Stimulated activated CD4-positive, alpha-beta T cell treated with anti-CD3 and anti-CD28 coated beads, Interleukin-2, amount 100 ng/mL, for 4 hours (primary cell): Measurements from ENCODE around the gene SREK1IP1.

Source experiments
- DNase-seq: peaks from one replicate; pipeline ENCODE4 v3.0.0-alpha.2; 2020; ENCODE audit warnings: low read depth

SREK1IP1 gene

DNA sequence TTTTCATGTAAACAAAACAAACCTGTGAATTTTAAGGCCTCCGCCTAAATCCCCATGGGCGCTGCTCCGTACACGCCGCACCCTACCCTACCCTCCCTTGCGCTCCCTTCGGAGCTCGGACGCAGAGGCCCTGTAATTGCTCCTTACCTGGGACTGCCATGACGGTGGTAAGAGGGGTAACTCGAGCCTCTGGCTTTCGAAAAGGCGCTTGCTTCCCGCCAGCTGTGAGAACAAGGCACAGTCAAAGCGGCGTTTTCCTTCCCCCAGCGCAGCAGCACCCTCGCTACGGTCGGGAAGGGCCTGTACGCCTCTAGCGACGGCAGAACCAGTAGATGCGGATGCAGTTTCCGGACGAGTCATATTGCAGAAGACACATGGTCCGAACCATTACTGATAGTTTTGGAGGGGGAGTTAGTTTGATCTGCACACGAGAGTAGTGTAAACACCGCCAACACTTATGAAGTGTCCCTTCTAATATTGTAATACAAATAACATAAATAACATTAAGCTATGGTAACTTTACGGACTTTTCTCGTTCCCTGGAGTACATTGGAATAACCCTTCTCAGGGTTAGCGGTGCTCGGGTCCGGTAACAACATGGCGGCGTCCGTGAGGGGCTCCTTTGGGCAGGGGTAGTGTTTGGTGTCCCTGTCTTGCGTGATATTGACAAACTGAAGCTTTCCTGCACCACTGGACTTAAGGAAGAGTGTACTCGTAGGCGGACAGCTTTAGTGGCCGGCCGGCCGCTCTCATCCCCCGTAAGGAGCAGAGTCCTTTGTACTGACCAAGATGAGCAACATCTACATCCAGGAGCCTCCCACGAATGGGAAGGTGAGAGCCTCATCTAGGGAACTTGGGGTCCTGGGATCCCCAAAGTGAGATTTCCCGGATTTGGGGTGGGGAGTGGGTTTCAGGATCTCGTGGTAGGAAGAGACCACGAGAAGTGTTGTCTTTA is at the start of gene SREK1IP1, which contains the start of gene CWC27:
TSS of gene SREK1IP1 (minus strand) at position 334 of the 955 bp plus-strand sequence. CDS start at position 160, 174 bp downstream.
TSS of gene CWC27 (plus strand) at position 573 of the 955 bp plus-strand sequence. CDS start at position 790, 217 bp downstream.
- DNase-seq, result peak; percentile 69

DNA sequence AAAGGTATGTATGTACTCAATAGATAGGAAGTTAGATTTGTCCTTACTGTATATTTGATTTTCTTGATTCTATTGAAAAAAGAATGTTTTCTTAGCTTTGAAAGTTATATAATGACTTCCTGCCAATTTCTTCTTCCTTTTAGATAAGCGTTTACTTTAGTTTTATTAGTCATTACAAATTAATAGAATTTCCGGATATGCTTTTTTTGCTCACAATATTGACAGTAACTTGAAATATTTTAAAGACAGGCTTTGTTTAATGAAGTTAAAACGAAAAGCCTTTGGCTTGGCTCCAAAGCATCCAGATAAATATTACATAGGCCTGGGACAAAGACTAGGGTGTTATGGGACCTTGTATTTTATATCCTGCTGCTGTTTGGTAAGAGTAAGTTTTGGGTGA is 49.8 kb upstream of the SREK1IP1 start:
- no peak for DNase-seq

DNA sequence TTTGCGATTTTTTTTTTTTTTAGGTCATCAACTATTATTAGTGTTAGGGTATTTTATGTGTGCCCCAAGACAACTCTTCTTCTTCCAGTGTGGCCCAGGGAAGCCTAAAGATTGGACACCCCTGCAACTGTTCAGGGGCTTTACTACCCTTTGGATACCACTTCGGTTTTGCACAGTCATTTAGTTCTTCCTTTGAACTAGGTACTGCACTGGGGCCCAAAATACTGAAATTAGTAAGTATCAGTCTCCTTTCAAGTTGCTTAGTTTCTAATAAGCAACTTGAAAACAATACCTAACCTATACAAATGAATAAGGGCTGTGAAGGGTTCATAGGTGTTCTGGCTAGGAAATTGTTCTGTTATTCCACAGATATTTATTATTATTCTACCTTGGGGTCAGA is 45.6 kb upstream of the SREK1IP1 start:
- DNase-seq, result no peak

DNA sequence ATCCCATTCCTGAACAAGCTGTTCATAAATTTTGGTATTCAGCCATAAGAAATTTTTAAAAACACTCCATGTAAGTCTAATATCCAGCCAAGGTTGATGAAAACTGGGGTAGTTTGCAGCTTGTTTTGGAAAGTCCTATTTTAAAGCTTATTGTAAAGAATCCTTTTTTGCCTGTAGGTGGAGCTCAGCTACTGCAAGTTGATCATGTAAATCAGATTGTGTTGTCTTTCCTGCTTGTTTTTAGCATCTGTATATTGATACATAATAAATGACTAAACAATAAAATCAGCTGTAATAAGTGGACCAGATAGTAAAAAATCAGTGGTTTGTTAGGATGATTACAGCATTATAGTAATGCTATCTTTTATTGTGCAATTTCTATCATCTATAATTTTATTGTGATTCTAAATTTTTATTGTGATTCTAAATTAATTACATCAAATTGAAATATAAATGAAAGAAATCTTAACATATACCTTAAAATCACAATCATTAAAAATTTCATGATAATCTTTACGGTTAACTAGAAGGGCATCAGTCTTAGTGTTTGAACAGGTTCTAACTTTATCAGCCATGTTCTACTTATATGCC is 42.7 kb upstream of the SREK1IP1 start:
- DNase-seq, result no peak

DNA sequence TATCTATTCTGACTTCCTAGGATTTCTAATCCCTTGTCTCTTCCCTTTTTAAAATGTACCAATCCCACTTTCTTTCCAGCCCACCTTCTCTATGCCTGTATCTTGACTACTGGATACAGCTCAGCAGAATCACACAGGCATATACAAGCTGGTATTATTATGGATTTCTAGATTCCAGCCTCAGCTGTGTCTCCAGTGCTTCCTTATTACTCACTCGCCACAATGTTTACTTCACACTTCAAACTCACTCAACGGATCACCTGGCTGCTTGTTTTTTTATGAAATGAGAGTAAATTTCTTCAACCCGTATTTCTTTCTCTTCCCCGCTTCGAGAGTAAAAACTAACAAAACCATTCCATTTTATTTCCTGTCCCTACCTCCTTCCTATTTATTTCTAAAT is 39.0 kb upstream of the SREK1IP1 start:
- no peak for DNase-seq

DNA sequence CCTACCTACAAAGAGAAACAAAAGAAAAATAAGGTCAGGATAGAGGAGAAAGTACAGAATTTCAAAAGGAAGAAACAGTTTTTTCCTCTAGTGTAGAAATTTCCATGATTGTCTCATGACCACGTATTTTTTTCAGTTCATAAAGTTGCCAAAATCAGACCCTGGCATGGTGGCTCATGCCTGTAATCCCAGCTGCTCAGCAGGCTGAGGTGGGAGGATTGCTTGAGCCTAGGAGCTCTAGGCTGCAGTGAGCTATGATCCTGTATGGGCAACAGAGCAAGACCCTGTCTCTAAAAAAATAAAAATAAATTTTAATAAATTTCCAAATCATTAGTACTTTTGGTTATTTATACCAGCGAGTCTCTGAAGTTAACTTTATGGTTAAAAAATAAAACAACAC is 38.0 kb upstream of the SREK1IP1 start:
- DNase-seq, result no peak

DNA sequence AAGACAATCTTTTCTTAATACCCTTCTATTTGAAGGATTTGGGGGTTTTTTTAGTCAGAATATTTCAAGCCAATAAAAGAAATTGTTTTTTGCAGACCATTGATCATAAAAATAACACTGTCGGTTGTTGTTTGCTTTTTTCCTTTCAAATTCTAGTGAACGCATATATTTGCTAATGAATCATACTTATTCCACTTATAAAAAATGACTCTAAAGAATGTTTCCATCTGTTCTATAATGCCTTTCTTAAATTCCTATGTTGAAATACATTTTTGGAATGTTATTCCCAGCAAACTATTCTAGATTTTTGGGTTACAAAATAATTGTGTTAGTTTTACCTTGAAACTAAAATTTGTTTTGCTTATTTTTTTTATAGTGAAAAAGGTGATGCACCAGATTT is 32.4 kb upstream of the SREK1IP1 start:
- DNase-seq, result no peak

DNA sequence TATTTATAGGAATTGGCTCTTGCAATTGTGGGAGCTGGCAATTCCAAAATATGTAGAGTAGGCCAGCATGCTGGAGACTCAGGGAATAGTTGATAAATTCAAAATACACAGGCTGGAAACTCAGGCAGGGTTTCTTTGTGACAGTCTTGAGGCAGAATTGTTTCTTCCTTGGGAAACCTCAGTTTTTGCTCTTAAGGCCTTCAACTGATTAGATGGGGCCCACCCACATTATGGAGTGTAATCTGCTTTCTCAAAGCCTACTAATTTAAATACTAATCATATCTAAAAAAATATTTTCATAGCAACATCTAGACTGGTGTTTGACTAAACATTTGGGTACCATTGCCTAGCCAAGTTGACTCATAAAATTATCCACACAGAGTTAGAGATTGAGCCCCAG is 27.8 kb upstream of the SREK1IP1 start:
- no peak for DNase-seq

DNA sequence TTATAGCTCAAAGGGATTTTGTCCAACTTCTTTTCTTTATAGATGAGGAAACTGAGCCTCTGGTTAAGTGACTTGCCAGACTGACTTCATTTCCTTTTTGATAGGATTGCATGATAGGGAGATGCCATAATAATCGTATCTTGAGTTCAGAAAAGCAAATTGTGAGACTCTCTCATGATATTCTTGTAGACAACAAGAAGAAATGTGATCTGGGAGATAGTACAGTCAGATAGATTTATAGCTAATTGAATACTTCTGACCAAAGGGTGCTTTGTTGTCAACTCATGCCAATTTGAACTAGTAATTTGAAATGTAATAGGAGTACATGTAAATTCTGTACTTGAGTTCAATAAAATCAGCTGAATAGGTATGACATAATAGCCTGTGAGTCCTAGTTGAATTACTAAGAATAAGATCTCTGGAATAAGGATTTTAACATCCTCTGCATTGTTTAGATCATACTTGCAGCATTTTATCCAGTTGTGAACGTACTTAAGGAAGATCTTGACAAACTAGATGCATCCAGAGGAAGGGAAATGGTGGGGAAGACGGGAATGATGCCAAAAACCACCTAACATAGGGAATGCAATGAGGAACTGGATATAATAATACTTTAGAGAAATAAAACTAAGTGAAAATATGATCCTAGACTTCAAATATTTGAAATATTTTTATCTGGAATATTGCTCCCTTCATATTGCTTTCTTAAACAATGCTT is 25.7 kb upstream of the SREK1IP1 start:
- no peak for DNase-seq

DNA sequence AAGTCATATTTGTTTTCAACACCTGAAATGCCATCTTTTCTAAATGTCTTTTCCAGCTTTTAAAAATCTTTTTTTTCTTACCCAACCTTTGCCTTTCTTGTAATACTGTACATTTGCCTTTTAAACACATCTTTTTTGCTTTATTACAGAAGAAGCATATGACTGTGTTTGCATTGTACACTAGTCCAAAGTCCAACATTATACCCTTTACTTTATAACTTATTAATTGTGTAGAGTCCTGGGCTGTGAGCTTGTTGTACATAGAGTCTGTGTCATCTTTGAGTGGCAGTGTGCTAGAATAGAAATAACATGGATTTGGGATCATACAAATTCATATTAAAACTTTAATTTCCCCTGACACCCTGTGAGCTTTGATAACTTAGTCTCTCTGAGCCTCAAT is 24.0 kb upstream of the SREK1IP1 start:
- no peak for DNase-seq

DNA sequence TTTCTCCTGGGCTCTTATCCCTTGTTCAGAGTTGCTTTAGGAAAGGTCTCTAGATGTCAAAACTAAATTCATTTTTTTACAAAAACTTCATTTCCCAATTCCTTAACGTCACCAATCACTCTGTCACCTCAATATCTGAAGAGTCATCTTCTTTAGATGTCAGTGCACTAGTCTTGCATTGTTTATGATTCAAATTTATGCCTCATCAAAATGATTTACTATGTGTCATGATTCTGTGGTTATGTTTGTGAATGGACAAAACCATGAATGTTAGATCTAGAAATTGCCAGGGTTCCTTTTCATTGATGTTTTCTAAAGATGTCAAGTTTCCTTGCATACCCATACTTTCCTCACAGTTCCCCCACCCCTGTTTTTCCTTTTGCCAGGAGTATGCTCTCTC is 21.7 kb upstream of the SREK1IP1 start:
- no peak for DNase-seq

DNA sequence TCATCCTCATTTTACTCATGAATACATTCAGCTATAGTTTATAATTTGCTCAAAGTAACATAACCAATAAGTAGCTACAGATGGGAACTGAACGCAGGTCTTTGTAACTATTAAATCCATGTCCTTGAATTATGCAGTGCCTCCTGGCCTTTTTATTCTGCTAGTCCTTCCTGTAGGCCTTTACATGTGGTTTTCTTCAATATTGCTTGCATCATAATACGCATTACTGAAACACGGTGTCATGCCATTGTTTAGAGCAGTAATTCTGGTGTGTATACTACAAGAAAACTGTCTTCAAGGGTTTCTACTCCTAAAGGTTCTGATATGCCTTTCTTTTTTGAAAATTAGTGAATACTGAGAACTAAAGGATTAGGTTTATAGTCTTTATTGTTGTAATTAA is 21.0 kb upstream of the SREK1IP1 start:
- DNase-seq, result no peak

DNA sequence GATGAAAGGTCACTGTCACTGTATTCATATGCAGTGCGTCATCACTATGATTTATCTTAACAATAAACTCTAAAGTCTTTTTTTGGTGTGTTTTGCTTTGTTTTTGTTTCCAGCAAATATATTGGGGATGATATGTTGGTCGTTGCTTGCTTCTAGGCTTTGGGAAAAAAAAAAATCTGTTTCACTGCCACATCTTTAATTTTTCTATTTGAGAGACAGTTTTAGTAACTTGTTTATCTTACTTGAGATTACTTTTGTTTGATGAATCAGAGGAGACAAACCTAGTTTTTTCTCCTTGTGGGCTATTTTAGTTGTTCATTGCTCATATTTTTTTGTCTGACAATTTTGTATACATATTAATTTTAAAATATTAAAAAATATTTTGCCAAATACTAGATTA is 19.7 kb upstream of the SREK1IP1 start:
- DNase-seq, result no peak

DNA sequence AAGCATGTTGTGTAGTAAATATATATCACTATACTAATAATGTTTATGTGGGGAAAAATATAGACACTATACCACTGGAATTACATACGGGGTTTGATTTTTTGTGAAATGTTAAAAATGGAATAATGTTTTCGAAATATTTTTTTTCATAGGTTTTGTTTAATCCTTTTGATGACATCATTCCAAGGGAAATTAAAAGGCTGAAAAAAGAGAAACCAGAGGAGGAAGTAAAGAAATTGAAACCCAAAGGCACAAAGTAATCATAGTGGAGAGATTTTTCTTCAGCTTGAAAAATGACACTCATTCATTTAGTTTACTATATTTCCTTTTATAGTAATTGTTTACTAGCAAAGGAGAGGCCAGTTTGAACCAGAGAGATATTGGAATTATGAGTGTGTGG is 17.9 kb upstream of the SREK1IP1 start:
- DNase-seq, result no peak

DNA sequence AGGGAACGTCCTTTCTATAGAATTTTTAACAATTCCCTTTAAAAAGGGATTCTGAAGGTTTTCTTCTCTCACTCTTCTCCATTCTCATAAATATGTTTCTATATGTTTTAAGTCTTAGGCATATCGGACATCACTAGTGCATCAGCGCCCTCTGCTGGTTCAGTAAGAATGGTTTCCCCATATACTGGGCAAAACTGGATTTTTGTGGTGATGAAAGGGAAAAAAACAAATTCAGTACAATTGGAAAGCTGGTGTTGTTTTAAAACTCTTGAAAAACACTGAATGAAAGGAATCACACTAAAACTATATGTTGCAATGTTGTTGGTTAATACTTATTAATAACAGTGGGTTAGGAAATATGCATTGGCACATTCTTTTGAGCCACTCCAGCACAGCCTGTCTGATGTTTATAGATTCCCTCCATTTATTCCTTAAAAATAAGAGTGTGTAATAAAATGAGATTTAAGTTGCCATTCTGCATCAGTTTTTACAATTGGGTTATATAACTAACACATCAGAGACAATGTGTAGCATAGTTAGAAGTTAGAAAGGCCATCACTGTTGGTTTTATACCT is 16.0 kb upstream of the SREK1IP1 start:
- DNase-seq, result peak; percentile 59

DNA sequence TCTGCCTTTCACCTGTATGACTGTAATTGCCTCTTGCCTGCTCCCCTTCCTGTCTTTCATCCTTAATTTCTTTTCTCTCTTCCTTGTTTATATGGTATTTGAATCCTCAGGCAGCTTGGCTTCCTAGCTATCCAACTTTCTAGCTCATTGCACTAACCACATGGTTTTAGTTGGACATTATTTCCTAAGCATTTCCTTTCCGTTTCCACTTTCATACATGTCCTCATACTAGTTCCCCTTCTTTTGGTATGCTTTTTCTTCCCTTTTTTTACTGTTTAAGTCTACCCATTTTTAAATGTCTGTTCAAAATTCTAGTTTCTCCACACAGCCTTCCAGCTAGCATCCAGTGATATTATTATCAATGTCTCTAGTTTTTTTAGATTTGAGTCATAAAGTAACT is 6.8 kb upstream of the SREK1IP1 start:
- DNase-seq, result no peak

DNA sequence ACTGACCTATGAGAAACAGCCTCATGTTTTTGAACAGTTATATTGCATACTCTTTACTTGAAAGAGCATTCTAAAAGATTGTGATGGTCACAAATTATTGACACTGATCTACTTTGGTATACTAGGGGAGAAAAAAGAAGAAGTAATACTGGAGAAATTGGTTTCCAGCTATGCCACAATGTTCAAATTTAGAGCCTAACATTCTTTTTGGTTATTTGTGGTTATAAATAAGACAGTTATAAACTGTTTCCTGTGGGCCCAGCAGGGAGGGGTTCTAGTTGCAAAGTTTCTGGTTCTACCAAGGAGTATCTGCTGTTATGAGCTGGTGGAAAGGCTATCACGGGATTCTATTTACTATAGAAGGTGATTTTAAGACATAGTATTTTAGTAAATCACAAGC is 5.0 kb upstream of the SREK1IP1 start:
- DNase-seq, result no peak

DNA sequence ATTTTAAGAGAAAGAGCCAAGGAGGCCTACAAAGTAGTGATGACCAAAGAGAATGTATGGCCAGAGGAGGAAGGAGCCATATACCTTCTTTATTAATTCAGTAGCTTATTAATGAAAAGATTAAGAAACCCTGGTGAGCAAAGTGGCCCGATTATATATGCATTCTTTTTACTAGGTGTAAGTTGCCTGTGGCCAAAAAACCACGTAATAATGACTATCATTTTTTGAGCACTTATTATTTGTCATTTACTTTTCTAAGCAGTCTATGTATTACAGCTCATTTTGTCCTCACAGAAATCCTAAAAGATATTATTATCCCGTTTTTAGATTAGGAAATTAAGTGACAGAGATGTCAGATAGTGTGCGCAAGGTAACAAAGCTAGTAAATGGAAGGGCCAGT is 3.2 kb upstream of the SREK1IP1 start:
- no peak for DNase-seq

DNA sequence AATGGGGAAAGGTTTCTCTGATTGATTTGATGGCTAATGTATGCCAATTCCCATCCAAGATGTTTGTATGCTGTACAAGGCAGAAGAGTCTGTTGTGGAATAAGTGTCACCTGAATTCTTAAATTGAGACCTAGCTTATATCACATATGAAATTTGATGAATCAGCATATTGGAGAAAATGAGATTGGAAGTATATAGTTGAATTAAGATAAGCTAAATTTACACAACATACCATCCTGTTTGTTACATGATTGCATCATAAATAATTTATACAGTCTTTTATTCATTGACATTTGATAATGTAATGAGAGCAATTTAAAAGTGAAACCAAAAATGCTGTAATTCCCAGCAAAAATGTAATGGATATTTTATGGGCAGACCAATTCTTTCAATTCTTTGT is 1.4 kb upstream of the SREK1IP1 start:
- DNase-seq, result no peak

DNA sequence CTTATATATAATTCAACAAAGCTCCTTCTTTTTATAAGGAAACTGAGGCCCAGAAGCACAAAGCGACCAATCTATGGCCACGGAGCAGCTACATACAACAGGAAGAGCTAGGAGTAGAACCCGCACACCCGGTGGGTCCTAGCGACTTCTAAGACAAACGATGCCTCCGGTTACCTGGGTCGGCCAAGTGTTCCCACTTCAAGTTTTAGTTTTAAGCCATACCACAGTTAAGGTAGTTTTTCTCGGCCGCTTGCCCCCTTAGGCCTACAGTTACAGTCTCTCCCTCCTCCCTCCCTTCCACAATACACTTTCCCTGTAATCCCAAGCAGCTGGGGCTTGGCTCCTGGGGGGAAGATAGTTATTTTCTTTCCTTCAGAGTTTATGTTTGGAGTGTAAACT is 533 bp downstream of the SREK1IP1 start:
- DNase-seq, result no peak

DNA sequence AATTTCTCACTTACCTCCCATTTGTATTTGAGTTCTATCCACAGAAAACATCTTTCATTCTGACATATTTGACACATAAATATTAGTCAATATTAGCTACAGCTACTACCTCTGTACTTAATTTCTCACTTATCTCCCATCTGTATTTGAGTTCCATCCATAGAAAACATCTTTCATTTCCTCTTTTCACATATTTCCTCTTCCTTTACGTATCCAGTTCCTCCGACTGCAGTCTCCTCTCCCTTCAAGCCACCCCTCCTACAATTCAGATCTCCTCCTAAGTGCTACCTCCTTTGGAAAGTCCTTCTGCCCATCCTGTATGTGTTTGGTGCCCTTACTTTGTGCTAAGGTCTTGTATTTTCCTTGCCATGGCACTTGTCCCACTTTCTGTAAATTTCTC is 1.6 kb downstream of the SREK1IP1 start:
- no peak for DNase-seq

DNA sequence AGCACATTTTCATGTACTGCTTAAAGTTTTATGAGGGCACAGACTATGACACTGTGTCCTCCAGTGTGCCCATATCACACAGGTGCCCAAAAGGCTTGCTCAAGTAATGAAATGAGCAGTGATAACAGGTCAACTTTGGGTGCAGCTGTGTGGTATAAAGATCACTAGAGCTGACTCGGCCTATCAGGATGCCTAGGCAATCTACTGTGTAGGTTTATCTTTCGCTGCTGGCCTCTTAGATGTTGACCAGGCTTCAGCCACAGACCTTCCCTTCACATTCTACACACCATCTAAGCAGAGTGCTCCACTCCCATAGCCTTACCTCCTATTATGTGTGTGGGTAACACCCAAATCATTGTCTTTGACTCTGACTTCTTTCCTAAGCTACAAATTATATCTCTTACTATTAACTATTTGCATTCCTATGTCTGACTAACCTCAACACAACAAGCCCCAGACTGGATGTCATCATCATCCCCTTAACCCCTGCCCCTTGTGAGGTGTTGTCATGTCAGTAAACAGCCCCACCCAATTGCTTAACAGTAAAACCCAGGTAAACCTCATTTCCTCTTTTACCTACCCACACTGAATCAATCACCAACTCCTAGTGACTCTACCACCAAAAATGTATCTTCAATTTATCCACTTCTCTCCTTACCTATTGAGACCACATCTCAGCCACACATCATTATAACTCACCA is 2.5 kb downstream of the SREK1IP1 start:
- DNase-seq, result no peak
